GM12865 (cell line): ENCODE measurements around the gene FARS2.

ENCODE experiments used
- DNase-seq: peaks from one replicate; pipeline ENCODE4 v3.0.0; 2010; ENCODE audit warnings: low read depth
- H3K4me3 ChIP-seq: 2 replicates; pipeline ENCODE4 v1.5.1; 2011; ENCODE audit warnings: mild to moderate bottlenecking, low read depth, low read length, control low read depth
- TF ChIP-seq, protein P1 (sequence below): IDR thresholded peaks from 2 replicates; pipeline ENCODE4 v1.5.1; 2011; ENCODE audit warnings: low read length, control low read depth, low read depth, inconsistent platforms; ENCODE audit not compliant: insufficient read depth; ENCODE audit errors: missing control alignments

The FARS2 gene

DNA sequence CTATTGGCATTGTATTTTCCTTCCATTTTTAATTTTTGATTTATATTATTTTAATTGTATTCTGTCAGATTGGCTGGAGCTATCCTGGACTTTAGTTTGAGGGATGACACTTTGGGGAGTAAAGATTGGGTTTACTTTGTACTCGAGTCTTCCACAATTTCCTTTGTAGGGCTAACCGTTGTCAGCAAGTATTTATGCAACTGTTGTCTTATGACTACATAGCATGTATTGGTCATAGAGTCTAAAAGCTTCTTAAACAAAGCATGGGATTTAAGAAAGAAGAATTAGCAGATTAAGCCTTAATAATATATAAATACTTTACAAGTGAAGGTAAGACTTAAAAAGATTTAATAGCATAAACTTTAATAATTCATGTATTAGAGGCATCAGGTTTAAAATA, 19.6 kb downstream of the FARS2 start:
- TF ChIP-seq, protein P1, sequence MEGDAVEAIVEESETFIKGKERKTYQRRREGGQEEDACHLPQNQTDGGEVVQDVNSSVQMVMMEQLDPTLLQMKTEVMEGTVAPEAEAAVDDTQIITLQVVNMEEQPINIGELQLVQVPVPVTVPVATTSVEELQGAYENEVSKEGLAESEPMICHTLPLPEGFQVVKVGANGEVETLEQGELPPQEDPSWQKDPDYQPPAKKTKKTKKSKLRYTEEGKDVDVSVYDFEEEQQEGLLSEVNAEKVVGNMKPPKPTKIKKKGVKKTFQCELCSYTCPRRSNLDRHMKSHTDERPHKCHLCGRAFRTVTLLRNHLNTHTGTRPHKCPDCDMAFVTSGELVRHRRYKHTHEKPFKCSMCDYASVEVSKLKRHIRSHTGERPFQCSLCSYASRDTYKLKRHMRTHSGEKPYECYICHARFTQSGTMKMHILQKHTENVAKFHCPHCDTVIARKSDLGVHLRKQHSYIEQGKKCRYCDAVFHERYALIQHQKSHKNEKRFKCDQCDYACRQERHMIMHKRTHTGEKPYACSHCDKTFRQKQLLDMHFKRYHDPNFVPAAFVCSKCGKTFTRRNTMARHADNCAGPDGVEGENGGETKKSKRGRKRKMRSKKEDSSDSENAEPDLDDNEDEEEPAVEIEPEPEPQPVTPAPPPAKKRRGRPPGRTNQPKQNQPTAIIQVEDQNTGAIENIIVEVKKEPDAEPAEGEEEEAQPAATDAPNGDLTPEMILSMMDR: no peak
- no peak for DNase-seq
- no peak overlapping the region for H3K4me3 ChIP-seq

DNA sequence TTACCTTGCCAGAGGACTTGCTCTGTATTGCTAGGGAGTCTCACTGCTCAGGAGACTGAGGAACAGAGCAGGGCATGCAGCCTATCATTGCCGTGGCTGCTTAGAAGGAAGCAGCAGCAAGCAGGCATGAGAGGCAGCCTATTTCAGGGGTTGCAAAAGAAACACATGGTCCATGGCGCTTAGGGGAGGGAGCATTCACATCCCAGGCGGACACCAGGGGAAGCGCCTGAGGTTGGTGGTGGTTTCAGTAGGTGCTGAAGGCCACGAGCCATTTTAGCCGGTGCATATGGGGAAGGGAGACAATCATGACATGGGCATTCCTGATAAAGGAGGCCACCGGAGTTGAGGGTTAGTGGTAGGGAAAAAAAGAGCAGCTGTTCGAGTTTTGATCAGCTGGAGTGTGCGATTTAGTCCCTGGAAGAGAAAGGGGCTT, 20.9 kb downstream of the FARS2 start:
- TF ChIP-seq, protein P1: no peak
- no peak for DNase-seq

DNA sequence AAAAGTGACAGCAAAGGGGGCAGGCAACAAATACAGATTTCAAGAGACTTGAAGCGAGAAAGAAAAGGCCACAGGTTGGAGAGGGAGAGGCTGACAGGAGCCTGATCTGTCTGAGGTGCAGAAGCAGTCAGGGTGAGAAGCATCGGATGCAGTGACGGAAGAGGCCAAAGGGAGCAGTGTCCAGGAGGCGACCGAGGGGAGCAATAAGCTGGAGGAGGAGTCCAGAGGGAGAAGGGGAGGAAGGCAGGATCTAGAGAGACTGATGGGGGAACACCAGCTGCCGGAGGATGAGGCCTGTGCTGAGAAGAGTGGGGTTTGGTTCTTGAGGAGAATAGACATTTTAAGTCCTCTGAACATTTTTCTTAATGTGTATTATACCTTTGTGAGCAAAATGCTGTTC, 23.8 kb downstream of the FARS2 start:
- no peak for DNase-seq
- TF ChIP-seq, protein P1: no peak
- no peak overlapping the region for H3K4me3 ChIP-seq

More for the DNA sequence above, 20.9 kb downstream of the FARS2 start:
- no peak overlapping the region for H3K4me3 ChIP-seq

DNA sequence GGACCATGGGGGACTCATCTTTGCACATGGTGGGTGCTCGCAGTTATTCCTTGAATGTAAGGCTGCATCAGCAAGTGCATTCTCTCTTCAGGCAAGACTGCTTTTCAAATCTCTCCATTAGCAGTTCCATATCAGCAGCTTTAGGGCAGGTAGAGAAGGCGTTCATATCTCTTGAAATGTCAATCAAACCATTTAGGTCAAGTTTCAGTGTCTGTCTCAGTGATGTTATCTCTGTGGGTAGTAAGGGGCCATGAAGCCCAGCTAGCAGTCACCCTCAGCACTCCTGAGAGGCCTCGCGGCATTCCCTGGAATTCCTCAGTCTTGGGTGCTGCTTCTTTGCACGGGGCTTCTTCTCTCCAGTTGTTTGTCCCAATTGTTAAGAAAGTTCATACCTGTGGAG, 24.2 kb downstream of the FARS2 start:
- TF ChIP-seq, protein P1: no peak
- no peak overlapping the region for H3K4me3 ChIP-seq
- DNase-seq: no peak

DNA sequence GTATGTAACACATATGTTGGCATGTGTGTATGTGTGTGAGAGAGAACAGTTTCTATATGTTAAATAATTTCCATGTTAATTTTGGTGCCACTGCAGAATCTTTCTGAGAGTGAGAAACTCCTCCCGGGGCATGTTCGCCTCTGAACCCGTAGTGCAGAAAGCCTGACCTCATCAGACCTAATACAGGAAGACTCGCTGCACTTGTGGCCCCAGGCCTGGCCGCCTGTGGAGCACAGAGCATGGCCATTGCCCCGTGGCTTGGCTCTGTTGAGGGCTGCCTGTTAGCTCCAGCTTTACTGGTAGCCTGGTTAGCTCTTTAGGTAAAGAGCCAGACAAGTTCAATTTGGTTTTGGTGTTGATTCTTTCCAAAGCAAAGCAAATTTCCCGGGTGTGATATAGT, 25.5 kb downstream of the FARS2 start:
- TF ChIP-seq, protein P1: no peak
- DNase-seq: peak; percentile 70
- H3K4me3 ChIP-seq: peak overlapping the region; percentile 13

DNA sequence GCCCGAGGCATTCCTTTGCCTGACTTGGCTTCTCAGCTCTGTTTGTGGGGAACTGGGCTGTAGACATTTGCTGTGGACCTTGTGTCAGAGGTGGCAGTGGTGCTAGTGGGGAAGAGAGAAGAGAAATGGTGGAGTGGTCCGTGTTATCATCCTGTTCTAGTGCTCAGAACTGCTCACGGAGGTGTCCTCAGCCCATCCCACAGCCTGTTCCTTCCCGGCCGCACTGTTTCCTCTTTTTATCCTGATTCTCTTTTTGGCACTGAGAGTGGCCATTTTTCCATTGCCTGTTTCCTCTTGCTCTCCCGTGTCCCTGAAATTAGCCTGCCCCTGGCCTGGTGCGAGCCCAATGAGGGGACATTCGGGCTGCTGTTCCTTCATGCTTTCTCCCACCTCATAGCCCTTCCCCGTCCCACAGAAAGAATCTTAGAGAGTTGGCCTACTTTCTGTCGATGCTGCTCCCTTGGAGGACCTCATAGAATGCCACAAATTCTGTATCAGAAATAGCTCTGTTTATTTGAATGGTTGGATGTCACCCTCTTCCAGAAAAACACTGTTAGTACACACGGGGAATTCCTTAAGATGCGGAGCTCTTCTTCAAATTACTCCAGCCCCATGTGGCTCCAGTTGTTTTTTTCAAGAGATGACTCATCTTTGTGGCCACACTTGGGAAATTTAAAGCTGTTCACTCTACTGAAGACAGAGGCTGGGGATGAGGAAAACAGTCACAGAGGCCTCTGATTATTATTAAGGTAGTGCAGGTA, 26.1 kb downstream of the FARS2 start:
- TF ChIP-seq, protein P1: no peak
- H3K4me3 ChIP-seq: peak overlapping the region; percentile 13
- peak; percentile 40 for DNase-seq

DNA sequence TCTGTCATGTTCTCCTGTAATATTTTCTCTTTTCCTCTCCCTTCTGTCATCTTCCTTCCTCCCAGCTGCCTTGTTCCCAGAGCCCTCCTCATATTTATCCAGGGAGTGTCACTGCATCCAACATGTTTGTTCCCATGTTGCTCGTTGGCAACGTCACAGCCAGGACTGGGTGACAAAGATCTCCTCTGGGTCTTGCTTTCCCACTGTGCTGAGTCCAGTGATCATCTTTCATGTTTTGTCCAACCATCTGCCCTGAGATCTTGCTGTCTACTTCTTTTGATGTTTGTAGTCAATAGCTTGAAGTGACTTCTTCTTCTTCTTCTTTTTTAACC, 26.6 kb downstream of the FARS2 start:
- TF ChIP-seq, protein P1: no peak
- DNase-seq: no peak
- peak overlapping the region; percentile 13; the same call in 1 of the 2 replicates for H3K4me3 ChIP-seq
